ENCODE data around the gene PURB.
A peak's percentile ranks its signal among the peaks of the same experiment; 100 is the strongest.
"Not testable (repeated sequence)": the region's sequence is repeated elsewhere in the genome, so short reads cannot be mapped to it uniquely, and the experiment has no call there.

PURB gene

DNA sequence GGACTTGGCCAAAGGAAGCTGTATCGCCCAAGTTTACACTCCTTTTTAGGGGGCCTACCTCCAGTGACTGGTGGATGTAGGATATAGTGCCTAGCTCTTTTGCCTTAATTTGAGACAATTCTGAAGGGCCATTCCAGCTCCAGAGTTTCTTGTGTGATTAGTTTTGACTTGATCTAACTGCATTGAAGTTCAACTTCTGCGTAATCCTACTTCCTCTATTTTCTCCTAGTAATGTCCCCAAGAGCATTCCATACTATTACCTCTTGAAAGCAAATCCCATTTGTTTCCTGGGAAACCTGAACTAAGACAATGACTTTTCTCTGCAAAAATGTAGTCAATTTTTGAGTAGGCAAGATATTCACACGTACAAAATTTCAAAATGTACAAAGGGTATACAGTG, 32.7 kb downstream of the PURB start:
- Histone ChIP-seq H3K4me3 (ENCODE audit: low read depth, low read length) (no peak overlapping the region), H3K36me3 (ENCODE audit: control insufficient read depth, insufficient read depth, low read length) (no peaks in the 10 kb centered on the region), H3K27me3 (ENCODE audit: control insufficient read depth, insufficient read depth, low read length) (no peaks in the 10 kb centered on the region), H3K9me3 (ENCODE audit: control insufficient read depth, insufficient read depth, low read length) (no peaks in the 10 kb centered on the region), H3K4me1 (ENCODE audit: control insufficient read depth, insufficient read depth, low read length) (no peaks in the 10 kb centered on the region), H3K9ac (ENCODE audit: low read depth, low read length) (no peak overlapping the region), H3K27ac (ENCODE audit: low read depth, low read length) (no peak overlapping the region)

DNA sequence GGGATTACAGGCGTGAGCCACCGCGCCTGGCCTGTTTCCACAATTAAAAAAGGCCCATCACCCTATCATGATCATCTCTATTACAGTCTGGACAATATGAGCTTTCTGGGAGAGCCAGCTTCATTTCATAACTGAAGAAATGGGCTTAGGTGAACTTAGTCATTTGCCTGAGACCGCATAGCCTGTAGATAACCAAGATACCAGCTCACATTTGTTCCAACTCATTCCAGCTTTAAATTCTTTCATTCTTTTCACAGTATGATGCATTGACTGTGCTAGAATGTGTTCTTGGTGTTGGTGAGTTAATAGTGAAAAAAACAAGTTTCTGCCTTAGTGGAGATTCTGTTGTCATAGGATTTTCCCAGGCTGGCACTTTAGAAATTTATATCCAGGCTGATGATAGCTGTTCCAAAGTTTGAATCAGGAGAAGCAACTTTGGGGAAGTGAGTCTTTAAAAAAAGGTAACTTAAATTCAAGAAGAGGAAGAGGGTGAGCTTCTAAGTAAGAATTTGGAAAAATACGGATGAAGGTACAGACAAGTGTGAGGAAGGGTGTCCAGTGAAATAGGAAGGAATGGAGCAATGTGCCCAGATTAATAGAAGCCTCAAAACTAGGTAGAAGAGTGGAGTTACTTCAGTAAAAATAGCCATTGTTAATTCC, 35.3 kb downstream of the PURB start:
- Histone ChIP-seq H3K36me3 (ENCODE audit: control insufficient read depth, insufficient read depth, low read length) (no peaks in the 10 kb centered on the region), H3K27me3 (ENCODE audit: control insufficient read depth, insufficient read depth, low read length) (no peaks in the 10 kb centered on the region), H3K4me1 (ENCODE audit: control insufficient read depth, insufficient read depth, low read length) (no peaks in the 10 kb centered on the region), H3K27ac (ENCODE audit: low read depth, low read length) (no peak overlapping the region), H3K4me3 (ENCODE audit: low read depth, low read length) (no peak overlapping the region), H3K9ac (ENCODE audit: low read depth, low read length) (no peak overlapping the region), H3K9me3 (ENCODE audit: control insufficient read depth, insufficient read depth, low read length) (no peaks in the 10 kb centered on the region)

- peak overlapping the region; percentile 68 for H3K4me3 ChIP-seq (ENCODE audit: low read depth, low read length)
- H3K9me3 ChIP-seq (ENCODE audit: control insufficient read depth, insufficient read depth, low read length), result no peaks in the 10 kb centered on the region
- H3K27me3 ChIP-seq (ENCODE audit: control insufficient read depth, insufficient read depth, low read length), result no peaks in the 10 kb centered on the region
- no peaks in the 10 kb centered on the region for H3K4me1 ChIP-seq (ENCODE audit: control insufficient read depth, insufficient read depth, low read length)
- no peaks in the 10 kb centered on the region for H3K36me3 ChIP-seq (ENCODE audit: control insufficient read depth, insufficient read depth, low read length)
- H3K27ac ChIP-seq (ENCODE audit: low read depth, low read length), result no peak overlapping the region
- no peak overlapping the region for H3K9ac ChIP-seq (ENCODE audit: low read depth, low read length)
These were observed 36.0 kb downstream of the PURB start for GRCh38 chr7:44849259-44849884.

DNA sequence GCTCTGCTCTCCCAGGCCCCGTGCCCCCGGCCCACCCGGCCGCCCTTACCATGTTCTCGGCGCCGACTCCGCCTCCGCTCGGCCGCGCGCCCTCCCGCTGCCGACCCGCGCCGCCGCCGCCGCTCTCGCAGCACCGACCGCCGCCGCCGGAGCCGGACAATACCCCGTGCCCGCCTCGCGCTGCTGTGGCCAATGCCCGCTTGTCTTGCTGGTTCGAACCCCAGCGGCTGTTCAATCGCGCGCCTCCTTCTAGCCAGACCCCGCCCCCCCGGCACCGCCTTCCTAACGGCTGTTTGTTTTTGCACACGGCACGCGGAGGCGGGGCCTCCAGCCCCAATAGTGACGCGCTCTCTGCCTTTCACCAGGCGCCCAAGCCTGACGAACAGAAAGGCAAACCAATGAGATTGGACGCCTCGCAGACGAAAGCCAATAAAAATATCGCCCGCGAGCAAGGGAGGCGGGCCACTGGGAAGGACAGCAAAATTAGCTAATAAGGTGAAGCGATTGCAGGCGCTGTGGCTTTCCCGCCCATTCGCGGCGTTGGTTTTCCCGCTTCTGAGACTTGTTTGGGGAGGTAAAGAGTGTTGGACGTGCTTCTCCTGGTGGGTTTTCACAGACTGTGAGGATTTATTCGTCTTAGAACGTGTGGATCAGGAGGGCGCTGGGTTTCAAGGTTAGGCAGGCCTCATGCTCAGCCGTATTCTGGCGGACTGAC, 37.3 kb downstream of the PURB start, which contains the start of gene H2AZ2:
Gene H2AZ2 (minus strand): TSS at position 168 of the 715 bp plus-strand sequence. CDS start 116 bp downstream, at position 52.
- Histone ChIP-seq H3K36me3 (ENCODE audit: control insufficient read depth, insufficient read depth, low read length) (no peaks in the 10 kb centered on the region), H3K4me3 (ENCODE audit: low read depth, low read length) (peak within 1 kb of the TSS; percentile 91), H3K9ac (ENCODE audit: low read depth, low read length) (peak within 1 kb of the TSS; percentile 92), H3K27me3 (ENCODE audit: control insufficient read depth, insufficient read depth, low read length) (no peaks in the 10 kb centered on the region), H3K9me3 (ENCODE audit: control insufficient read depth, insufficient read depth, low read length) (no peaks in the 10 kb centered on the region), H3K27ac (ENCODE audit: low read depth, low read length) (peak within 1 kb of the TSS; percentile 99), H3K4me1 (ENCODE audit: control insufficient read depth, insufficient read depth, low read length) (no peaks in the 10 kb centered on the region)

DNA sequence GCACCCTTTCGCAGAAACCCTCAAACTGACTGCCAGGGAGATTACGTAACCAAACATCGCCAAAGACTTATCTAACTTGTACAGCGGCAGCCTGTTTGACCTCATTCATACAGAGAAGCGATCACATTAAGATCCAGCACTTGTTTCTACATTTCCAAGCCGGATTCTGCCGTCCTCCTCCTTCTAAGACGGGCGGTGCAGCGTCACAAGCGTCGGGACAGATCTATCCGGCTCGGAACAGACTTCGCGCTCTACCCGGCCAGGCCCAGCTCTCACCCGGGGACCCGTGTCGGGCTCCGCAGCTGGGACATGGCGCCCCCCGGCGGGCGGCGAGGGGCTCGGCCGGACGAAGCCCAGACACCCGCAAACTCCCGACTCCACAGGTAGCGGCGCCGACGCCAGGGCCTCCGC, 37.8 kb downstream of the PURB start:
- Histone ChIP-seq H3K27ac (ENCODE audit: low read depth, low read length) (peak overlapping the region; percentile 99), H3K4me3 (ENCODE audit: low read depth, low read length) (peak overlapping the region; percentile 91), H3K27me3 (ENCODE audit: control insufficient read depth, insufficient read depth, low read length) (no peaks in the 10 kb centered on the region), H3K9ac (ENCODE audit: low read depth, low read length) (peak overlapping the region; percentile 86), H3K9me3 (ENCODE audit: control insufficient read depth, insufficient read depth, low read length) (no peaks in the 10 kb centered on the region), H3K36me3 (ENCODE audit: control insufficient read depth, insufficient read depth, low read length) (peaks cover 2% of the 10 kb centered on the region), H3K4me1 (ENCODE audit: control insufficient read depth, insufficient read depth, low read length) (no peaks in the 10 kb centered on the region)

DNA sequence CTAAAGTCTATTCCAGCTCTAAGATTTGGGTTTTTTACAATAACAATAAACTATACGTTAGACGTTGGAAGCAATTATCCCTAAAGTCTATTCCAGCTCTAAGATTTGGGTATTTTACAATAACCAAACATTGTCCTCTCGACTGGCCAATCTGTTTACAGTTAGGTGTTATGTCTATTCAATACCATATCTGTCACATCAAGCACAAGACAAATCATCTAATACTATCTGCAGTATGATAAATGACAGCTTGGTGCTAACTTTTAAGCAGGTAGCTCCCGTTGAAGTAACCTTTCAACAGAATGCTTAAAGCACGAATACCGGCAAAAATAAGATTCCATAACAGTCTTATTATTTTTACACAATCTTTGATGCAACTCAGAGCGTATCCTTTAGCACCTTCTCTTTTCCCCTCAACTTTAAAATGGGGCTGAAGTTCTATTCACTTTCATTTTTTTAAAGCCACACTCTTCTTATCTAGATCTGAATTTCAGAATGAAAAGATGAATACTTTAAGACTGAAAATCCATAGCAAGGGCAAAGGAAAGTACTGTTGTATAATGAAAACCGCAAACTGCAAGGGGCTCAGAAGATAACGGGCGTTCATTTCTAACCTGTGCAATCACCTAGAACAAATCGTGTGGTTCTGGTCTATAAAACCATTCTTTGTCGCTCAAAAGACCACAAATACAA, 38.4 kb downstream of the PURB start:
- peak overlapping the region; percentile 86 for H3K9ac ChIP-seq (ENCODE audit: low read depth, low read length)
- H3K36me3 ChIP-seq (ENCODE audit: control insufficient read depth, insufficient read depth, low read length), result peaks cover 8% of the 10 kb centered on the region
- no peaks in the 10 kb centered on the region for H3K27me3 ChIP-seq (ENCODE audit: control insufficient read depth, insufficient read depth, low read length)
- no peaks in the 10 kb centered on the region for H3K9me3 ChIP-seq (ENCODE audit: control insufficient read depth, insufficient read depth, low read length)
- H3K27ac ChIP-seq (ENCODE audit: low read depth, low read length), result peak overlapping the region; percentile 99
- H3K4me1 ChIP-seq (ENCODE audit: control insufficient read depth, insufficient read depth, low read length), result no peaks in the 10 kb centered on the region
- H3K4me3 ChIP-seq (ENCODE audit: low read depth, low read length), result peak overlapping the region; percentile 91

DNA sequence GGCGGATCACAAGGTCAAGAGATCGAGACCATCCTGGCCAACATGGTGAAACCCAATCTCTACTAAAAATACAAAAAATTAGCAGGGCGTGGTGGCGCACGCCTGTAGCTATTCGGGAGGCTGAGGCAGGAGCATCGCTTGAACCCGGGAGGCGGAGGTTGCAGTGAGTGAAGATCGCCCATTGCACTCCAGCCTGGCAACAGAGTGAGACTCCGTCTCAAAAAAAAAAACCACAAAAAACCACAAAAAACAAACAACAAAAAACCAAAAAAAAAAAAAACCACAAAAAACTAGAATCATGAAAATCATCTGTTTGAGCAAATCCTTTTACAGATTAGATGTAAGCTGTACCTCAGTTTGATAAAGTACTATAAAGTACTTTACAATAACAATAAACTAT, 38.9 kb downstream of the PURB start:
- Histone ChIP-seq H3K4me3 (ENCODE audit: low read depth, low read length) (peak overlapping the region; percentile 91), H3K36me3 (ENCODE audit: control insufficient read depth, insufficient read depth, low read length) (peaks cover 12% of the 10 kb centered on the region)
- not testable (repeated sequence) for H3K27me3 ChIP-seq (ENCODE audit: control insufficient read depth, insufficient read depth, low read length); H3K4me1 ChIP-seq (ENCODE audit: control insufficient read depth, insufficient read depth, low read length); H3K9me3 ChIP-seq (ENCODE audit: control insufficient read depth, insufficient read depth, low read length); H3K27ac ChIP-seq (ENCODE audit: low read depth, low read length); H3K9ac ChIP-seq (ENCODE audit: low read depth, low read length)

DNA sequence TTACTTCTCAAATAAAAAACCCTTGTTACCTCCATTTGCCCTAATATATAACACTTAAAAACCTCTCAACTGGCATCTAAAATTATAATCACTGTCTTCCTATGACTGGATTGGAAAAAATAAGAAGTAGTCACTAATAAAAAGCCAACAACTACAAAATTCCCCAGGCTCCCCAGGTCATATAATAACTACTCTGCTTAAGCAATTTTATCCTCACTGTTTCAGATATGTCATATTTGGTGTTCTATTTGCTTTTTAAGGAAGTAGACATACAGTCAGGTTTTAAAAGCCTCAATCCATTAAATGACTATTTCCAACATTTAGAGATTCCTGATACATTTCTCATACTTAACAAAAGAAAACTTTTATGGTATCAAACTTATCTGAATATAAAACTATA, 39.9 kb downstream of the PURB start:
- no peaks in the 10 kb centered on the region for H3K9me3 ChIP-seq (ENCODE audit: control insufficient read depth, insufficient read depth, low read length)
- H3K4me1 ChIP-seq (ENCODE audit: control insufficient read depth, insufficient read depth, low read length), result no peaks in the 10 kb centered on the region
- no peak overlapping the region for H3K27ac ChIP-seq (ENCODE audit: low read depth, low read length)
- peaks cover 21% of the 10 kb centered on the region for H3K36me3 ChIP-seq (ENCODE audit: control insufficient read depth, insufficient read depth, low read length)
- H3K9ac ChIP-seq (ENCODE audit: low read depth, low read length), result no peak overlapping the region
- 0 out of 2 replicates have a peak overlapping the region, but pooled peaks have one; percentile 91 for H3K4me3 ChIP-seq (ENCODE audit: low read depth, low read length)
- H3K27me3 ChIP-seq (ENCODE audit: control insufficient read depth, insufficient read depth, low read length), result no peaks in the 10 kb centered on the region

DNA sequence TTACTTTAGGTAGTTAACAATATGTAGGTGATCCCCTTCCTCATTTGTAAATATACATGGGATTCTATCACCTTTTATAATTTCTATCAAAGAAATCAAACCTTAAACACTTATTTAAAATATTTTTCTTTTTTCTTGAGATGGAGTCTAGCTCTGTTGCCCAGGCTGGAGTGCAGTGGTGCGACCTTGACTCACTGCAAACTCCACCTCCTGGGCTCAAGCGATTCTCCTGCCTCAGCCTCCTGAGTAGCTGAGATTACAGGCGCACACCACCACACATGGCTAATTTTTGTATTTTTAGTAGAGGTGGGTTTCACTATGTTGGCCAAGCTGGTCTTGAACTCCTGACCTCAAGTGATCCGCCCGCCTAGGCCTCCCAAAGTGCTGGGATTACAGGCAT, 41.9 kb downstream of the PURB start:
- not testable (repeated sequence) for H3K9me3 ChIP-seq (ENCODE audit: control insufficient read depth, insufficient read depth, low read length); H3K4me3 ChIP-seq (ENCODE audit: low read depth, low read length); H3K27me3 ChIP-seq (ENCODE audit: control insufficient read depth, insufficient read depth, low read length); H3K9ac ChIP-seq (ENCODE audit: low read depth, low read length); H3K27ac ChIP-seq (ENCODE audit: low read depth, low read length); H3K4me1 ChIP-seq (ENCODE audit: control insufficient read depth, insufficient read depth, low read length)
- H3K36me3 ChIP-seq (ENCODE audit: control insufficient read depth, insufficient read depth, low read length), result peaks cover 35% of the 10 kb centered on the region

DNA sequence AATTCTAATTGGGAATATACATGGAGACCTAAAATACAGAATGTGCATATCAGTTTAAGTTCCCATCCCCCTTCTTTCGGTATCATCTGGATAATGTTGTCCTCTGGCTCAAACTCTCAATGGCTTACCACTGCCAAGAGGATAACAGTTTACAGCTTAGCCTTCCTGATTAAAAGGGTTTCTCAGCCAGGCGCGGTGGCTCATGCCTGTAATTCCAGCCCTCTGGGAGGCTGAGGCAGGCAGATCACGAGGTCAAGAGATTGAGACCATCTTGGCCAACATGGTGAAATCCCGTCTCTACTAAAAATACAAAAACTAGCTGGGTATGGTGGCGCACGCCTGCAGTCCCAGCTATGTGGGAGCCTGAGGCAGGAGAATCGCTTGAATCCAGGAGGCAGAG, 42.7 kb downstream of the PURB start:
- not testable (repeated sequence) for H3K9me3 ChIP-seq (ENCODE audit: control insufficient read depth, insufficient read depth, low read length); H3K27me3 ChIP-seq (ENCODE audit: control insufficient read depth, insufficient read depth, low read length); H3K9ac ChIP-seq (ENCODE audit: low read depth, low read length); H3K27ac ChIP-seq (ENCODE audit: low read depth, low read length); H3K4me3 ChIP-seq (ENCODE audit: low read depth, low read length); H3K4me1 ChIP-seq (ENCODE audit: control insufficient read depth, insufficient read depth, low read length)
- H3K36me3 ChIP-seq (ENCODE audit: control insufficient read depth, insufficient read depth, low read length), result peaks cover 39% of the 10 kb centered on the region

- Histone ChIP-seq H3K9ac (ENCODE audit: low read depth, low read length) (no peak overlapping the region), H3K27ac (ENCODE audit: low read depth, low read length) (no peak overlapping the region), H3K27me3 (ENCODE audit: control insufficient read depth, insufficient read depth, low read length) (no peaks in the 10 kb centered on the region), H3K9me3 (ENCODE audit: control insufficient read depth, insufficient read depth, low read length) (no peaks in the 10 kb centered on the region), H3K4me1 (ENCODE audit: control insufficient read depth, insufficient read depth, low read length) (no peaks in the 10 kb centered on the region), H3K36me3 (ENCODE audit: control insufficient read depth, insufficient read depth, low read length) (peaks cover 65% of the 10 kb centered on the region), H3K4me3 (ENCODE audit: low read depth, low read length) (no peak overlapping the region)
These were observed 46.6 kb downstream of the PURB start for GRCh38 chr7:44838751-44839150.
